HG03066 (cell line): ENCODE data around the gene ZNF467.

ENCODE experiments used
- ATAC-seq: cut with Tn5 transposase; IDR thresholded peaks from one replicate; pipeline ENCODE4 v1.9.1; 2021; ENCODE audit warnings: low read depth; ENCODE audit not compliant: unreplicated experiment

ZNF467 gene

DNA sequence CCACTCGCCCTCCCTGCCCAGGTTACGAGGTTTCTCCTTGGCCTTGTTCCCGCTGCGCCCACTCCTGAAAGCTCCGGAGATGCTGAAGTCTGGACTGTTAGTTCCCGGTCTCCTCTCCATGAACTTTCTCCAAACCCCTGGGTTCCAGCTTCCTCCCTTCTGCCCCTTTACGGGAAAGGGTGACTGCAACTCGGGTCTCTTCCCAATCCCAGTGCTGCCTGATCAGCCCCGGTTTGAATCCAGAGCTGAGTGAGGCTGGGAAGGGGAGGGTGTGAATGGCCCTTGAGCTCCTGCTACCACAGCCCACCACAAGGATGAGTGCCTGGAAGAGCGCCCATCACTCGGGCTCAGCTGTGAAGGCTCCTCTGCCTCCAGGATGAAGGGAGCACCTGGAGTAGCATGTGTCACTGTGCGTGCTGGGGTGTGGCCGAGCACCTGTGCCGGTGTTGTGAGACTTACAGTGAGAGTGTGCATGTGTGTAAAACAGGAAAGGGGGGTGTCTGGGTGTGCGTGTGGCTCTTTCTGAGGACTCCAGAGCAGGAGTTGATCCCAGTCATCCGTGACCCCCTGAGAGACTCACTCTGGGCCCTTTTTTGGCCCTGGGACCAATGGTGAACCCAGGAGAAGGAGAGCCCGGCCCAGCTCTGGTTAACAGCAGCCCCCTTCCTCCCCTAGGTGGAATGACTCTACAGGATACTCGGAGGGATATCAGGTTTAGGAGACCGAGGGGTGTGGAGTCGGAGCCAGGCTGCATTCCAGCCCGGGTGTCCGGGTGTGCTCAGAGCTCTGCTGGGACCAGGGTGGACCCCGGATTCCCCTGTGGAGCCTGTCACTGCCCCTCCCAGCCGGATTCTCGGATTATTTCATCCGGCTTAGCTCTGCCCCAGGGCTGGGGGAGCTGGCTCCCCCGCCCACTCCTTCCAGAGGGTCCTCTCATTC, 1.1 kb upstream of the ZNF467 start:
- ATAC-seq = no peak

DNA sequence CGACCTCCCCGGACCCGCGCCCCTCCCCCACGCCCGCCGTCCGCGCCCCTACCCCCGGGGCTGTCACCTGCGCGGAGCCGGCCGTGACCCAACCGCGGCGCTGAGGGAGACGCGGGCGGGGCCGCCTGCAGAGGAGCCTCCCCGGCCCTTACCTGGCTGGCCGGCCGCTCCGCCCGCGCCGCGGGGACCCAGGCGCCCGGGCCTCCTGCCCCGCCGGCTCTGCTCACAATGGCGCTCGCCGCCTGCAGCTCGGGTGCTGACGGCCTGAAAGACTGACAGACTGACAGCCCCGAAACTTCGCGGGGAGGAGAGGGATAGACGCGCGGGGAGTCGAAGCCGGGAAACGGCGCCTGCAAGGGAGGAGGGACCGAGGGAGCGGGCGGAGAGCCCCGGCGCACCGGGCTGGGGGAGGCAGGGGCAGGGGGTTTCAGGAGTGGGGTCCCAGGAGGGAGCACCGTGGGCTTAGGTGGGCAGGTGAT, 393 bp downstream of the ZNF467 start:
- no peak for ATAC-seq

DNA sequence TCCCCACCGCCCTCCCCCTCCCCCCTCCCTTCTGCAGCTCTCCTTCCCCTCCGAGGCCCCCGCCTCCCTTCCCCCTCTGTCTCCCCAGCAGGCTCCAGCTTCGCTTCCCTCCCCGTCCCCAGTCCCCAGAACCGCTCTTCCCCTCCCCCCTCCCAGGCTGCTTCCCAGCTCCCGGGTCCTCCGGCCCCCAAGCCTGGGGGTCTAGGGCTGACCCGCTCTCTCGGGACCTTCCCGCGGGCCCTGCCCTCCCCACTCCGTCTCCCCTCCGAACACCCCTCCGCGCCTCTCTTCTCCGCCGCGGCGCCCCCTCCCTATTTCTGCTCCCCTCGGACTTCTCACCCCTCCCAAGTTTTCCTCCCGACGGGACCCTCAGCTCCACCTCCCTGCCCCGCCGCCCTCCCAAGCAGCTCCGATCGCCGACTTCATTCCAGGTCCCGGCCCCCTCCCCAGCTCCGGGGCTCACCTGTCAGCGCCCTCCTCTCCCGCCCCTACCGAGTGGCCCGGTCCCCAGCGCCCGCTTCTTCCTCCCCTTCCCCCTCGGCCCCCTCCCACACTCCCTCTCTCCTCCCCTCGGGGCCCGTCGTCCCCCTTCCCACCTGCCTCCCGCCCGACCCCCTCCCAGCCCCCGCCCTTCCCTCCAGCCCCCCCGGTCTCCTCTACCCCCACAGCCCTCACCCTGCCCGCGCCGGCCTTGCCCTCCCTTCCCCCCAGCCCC, 990 bp downstream of the ZNF467 start:
- no peak for ATAC-seq

DNA sequence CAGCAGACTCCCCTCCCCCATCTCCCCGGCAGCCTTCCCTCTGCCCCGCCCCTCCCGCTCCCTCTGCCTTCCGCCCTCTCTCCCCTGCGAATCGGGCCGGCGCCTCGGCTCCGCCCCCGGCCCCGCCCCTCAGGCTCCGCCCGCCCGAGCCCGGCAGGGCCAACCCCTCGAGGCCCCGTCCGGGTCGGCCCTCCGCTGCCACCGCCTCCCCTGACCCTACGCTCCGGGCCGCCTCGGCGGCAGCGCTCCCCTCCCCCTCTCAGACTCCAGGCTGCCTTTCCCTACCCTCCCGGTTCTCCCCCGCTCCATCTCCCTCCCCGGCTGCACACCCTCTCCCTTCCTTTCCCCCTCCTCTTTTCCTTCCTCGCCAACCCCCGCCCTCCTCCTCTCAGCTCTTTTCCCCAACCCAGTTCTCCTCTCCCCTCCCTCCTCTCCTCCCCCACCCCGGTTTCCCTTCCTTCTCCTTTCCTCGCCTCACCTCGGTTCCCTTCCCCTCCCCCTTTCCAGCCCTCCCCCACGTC, 1.6 kb downstream of the ZNF467 start:
- peak; percentile 92 for ATAC-seq

DNA sequence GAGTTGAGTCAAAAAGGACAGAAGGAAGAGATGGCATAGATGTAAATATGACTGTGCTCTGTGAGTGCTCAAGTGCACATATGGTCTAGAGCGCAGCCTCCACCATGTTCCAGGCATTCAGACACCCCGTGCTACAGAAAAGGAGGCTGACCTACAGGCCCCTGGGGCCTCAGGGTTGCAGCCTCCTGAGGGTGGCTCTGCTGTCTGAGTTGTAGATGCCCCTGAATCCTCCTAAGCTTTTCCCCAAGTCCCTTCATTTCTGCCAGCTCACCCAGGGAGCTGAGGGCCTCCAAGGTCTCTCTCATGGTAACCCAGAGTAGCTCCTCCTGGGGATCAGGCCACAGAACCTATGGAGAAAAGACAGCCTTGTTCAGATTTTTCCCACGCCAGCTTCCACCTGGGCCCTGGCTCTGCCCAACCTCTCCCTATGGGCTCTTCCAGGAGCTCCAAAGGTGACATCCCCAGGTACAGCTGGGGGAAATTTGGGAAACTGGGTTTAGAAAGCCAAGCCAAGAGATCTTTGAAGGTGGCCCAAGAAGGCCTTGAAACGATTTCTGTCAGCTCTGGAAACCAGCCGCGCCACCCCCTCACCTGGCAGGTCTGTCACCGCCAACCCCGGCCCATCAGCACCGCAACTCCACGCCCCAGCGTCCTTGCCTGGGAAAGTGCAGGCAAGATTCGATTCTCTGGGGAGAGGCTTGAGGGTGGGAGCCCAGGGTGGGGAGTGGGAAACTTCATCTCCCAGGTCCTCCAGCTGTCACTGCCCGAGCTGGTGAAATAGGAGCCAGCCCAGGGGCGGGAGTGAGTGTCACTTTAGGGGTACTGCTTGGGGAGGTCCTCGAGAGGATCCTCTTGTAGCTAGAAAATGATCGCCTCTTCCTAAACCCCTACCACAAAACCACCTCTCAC, 2.4 kb downstream of the ZNF467 start:
- peak; percentile 18 for ATAC-seq

DNA sequence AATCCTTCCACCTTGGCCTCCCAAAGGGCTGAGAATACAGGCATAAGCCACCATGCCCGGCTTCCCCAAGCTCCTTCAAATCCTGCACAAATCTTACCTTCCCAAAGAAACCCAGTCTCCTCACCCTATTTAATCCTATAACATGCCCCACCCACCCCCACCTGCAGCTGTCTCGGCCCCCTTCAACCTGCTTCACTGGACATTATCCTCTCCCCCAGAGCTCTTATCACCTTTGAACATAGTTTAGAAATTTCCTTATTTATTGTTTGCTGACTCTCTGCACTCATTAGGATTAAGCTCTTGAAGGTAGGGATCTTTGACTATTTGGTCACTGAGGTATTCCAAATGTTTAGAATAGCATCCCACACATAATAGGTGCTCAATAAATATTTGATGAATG, 3.5 kb downstream of the ZNF467 start:
- no peak for ATAC-seq

DNA sequence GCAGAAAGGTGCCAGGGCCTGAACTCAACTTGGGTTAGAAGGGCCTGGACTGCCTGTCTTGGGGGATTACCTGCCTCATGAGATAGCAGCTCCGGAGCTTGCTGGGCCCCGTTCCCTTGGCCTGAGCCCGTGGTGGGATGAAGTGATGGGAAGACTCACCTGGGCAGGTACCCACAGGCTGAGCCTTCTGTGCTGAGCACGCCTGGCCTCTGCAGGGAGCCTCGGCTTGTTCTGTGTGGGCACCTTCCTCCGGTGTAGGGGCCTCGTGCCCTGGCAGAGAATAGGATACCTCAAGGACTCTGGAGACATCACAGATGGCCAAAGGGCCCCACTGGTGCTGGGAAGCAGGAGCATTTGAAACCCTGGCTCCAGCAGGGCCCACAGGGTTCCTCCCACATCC, 4.5 kb downstream of the ZNF467 start:
- ATAC-seq = no peak

DNA sequence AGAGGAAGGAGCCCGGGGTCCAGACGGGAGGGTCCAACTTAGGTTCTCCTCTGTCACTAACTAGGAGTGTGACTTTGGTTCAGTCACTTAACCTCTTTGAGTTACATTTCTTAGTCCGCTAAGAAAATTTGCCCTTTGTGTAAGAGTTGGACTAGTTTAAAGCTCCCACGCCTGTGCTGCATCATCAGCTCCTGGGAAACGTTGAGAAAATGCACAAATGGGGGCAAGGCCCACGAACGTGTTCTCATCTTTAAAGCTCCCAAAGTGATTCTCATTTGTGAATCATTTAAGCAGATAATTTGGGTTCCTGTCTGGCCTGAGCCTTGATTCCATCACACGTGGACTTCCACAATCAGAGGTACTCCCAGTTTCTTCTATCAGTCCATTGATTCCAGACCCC, 6.3 kb downstream of the ZNF467 start:
- no peak for ATAC-seq

DNA sequence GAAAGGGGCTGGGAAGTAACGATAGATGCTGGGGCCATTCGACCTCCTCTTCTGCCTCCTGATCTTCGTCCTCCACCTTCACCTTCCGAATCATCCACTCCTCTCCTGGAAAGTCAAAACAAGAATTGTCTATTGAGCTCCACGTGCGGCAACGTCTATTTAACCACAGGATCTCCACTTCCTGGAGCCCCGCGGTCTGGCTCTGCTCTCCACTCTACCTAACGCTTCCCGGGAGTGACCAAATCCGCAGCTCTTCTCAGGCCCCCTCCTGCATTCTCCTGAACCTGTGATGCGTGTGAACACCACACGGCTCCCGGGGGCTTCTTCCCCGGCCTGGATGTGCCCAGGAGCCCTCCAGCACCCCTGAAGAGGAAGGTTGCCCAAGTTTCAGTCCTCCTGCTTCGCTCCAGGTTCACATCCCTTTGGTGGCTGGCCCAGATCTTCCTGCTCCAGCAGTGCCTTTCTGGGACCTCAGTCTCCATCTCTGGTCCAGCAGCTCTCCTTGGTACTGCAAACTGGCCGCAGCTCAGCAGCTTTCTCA, 7.2 kb downstream of the ZNF467 start:
- no peak for ATAC-seq

DNA sequence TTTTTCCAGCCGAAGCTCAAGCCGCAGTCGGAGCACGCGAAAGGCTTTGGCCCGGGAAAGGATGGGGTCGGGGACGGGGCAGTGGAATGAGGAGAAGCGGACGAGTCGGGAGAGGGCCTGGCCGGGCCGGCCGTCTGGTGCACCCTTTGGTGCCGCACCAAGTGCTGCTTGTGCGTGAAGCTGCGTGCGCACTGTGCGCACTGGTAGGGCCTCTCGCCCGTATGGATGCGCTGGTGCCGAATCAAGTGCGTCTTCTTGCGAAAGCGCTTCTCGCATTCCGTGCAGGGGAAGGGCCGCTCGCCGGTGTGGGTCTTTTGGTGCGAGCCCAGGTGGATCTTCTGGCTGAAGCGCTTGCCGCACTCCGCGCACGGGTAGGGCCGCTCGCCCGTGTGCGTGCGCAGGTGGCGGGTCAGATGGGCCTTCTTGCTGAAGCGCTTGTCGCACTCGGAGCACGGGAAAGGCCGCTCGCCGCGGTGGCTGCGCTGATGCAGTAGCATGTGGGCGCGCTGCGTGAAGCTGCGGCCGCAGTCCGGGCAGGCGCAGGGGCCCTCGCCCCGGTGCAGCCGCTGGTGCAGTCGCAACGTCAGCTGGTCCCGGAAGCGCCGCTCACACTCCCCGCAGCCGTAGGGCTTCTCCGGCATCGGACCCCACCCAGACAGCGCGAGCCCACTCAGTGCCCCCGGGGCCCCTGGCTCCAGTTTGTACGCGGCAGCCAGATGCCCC, 7.8 kb downstream of the ZNF467 start:
- no peak for ATAC-seq

DNA sequence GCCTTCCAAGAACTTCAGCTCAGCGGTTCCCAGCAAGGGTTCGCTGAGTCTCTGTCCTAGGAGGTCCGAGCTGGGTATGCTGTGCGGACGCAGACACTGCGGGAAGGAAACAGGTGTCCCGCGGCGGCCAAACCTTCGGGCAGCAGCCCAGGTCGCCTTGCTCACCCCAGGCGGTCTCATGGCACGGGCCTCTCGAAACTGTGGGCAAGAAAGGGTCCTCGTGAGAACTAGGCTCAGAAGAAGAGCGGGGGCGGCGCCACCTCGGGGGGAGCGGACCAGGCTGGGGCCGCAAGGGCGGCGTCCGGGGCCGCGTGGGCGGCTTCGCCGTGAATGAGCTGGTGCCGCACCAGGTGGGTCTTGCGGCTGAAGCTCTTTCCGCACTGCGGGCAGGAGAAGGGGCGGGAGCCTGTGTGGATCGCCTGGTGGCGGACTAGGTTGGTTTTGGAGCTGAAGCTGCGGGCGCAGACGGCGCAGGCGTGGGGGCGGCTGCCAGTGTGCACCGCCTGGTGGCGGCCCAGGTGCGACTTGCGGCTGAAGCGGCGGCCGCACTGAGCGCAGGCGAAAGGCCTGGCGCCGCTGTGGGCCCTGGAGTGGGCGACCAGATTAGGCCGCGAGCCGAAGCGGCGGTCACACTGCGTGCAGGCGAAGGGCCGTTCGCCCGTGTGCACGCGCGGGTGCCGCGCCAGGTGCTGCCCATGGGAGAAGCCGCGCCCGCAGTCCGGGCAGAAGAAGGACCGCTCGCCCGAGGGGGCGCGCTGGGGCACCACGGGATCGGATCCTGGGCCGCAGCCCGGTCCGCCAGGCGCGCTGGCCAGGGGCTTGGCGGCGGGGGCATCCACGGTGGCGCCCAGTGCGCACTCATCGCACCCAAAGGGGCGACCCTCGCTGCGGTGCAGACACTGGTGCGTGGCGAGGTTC, 8.6 kb downstream of the ZNF467 start:
- ATAC-seq = no peak

DNA sequence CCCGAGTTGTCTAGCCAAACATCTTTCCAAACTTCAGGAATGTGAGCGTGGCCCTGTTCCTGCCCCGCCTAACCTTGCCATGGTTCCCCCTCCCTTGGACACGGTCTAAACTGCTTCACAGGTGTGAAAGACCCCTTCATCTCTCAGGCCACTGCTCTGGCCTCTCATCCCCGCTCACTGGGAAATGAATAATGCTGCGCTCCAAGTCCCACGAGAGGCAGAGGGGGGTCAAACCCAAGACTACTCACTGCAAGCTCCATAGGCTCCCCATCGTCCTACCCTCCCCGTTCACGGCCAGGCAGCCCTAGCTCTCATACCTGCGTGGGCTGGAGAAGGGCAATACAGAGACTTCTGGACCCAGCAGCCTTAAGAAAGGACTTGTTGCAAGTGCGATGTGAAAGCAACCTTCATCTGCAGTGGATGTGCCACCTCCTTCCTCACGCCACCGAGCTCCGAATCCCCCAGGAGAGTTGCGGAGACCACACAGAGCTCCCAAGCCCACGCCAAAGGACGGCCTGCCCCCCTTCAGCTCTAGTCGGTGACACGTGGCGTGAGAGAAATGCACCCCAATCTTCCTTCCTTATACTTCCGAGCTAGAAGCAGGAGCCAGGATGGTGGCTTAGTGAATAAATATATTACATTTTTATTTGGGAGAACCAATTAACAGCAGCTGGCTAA, 9.7 kb downstream of the ZNF467 start:
- ATAC-seq = no peak

DNA sequence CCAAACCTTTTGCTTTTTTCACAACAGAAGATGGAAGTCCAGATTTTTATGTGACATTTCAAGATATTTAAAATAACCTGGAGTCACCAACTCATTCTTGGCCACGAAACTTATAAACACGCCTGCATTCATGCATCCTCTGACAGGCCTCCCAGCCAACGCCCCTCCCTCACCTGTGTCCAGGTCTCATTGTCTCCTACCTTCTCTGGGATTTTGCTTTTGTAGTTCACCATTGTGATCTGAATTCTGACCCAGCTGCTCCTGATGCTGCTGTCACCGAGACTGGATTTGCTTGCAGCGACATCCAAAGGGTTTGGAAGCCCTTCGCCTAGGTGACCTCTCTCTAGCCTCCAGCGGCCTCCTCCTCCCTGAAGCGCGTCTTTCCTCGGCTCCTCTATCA, 10.8 kb downstream of the ZNF467 start:
- no peak for ATAC-seq

DNA sequence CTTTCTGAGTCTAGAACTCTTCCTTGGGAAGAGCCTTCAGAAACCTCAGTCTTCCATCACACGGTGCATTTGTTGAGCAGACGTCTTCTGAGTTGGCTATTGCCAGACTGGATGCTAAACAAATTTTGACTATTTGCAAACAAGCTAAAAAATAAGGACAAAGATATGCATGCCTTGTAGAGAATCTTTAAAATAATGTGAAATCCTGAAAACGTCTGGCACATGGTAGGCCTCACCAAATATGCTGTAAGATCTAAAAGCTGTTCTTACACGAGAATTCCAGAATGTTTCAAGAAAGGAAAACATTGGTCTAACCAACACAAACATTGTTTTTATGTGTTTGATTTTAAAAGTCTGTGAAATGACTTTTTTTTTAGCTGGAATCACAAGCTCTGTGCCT, 11.3 kb downstream of the ZNF467 start:
- no peak for ATAC-seq

DNA sequence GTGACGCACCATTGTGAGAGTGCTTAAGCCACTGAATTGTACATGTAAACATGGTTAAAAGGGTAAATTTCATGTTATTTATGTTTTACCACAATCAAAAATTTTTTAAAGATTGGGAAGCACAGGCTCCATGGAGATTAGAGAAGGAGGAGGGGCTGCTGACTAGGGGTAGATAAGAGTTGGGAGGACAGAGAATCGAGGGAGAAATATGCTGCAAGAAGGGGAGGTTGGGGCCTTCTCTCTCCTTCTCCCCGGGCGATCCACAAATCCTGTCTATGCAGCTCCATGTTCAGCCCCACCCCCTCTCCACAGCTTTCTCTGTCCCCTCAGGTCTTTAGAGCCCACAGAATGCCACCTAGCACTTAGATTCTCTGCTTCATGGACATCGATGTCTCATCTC, 12.1 kb downstream of the ZNF467 start:
- no peak for ATAC-seq

DNA sequence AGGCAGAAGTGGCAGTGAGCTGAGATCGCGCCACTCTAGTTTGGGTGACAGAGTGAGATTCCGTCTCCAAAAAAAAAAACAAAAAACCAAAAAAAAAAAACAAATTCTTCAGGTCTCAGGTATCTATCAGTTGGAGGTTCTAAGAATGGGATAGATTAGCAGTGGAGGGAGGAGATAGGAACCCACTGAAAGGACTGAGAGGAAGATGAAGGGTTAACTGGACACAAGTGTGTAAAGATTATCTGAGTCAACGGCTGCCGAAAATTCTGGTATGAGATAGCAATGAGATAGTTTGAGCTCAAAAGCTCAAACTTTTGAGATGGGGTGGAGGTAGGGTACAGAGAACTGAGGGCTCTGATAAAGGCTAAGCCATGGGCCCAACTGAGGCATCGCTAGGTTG, 12.8 kb downstream of the ZNF467 start:
- no peak for ATAC-seq

DNA sequence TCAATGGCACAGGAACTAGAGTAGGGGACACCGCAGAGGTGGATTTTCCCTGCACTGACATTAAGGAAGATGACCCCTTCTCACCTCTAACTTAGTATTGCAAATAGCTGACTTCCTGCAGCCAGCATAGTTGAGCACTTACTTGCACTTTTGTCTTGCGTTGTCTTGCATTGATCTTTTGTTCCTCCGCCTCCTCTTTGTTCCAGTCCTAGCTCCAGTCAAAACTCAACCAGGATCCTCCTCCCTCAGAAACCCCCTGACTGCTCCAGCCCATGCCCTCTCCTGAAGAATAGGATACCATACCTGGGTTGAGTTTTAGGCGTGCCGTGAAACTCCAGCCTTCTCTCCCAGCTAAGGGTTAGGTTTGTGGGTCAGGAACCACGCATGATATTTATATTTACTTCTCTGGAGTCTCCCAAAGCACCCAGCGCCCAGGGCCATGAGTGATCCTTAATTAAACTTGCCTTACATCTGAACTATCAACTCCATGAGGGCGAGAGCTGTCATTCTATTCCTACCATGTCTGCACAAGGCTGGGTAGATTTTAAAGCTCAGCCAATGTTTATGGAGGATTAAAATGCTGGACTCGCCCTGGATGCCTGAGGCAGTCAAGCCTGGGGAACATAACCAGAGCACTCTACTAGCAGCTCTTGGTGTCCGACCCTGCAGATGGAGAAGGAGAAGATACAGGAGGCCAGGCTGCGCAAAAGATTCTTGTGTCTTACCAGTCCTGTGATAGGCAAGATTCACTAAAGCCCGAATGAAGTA, 14.1 kb downstream of the ZNF467 start:
- no peak for ATAC-seq
